ENCODE measurements around the gene TEX9.
"Not testable (repeated sequence)": the region's sequence is repeated elsewhere in the genome, so short reads cannot be mapped to it uniquely, and the experiment has no call there.

TEX9 gene

GRCh38 chr15:56367156-56367555 lies 1.9 kb downstream of the TEX9 start:
- no peak for DNase-seq

GRCh38 chr15:56369234-56369633 lies 4.0 kb downstream of the TEX9 start:
- no peak for DNase-seq

DNA sequence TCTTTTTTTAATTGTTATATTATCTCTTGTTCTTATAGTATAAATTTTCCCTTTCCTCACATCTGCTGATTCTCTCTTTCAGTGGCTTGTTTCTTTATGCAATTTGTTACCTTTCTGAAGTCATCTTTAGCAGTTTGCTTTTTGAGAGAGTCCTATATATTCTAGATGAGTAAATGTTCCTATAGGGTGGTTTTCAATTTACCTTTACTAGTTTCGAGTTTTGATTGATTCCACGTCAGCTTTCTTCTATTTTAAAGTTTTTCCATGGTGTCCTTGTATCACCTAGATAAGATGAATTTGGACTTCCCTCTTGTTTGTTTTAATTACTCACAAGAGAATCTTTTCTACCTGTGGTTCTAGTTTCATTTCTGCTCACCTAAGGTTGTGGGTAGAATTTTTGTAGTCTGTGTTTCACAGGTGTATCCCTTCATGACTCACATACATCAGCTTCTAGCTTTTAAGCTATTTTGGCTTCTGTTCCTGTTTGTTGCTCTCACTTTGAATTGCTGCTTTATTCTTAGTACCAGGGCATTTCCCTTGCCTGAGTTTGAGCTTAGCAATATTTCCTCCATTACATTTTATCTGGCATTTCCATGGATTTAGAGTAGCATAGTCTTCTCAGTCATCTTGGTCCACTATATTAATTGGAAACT lies 6.4 kb downstream of the TEX9 start:
- no peak for DNase-seq

GRCh38 chr15:56374693-56375092 lies 9.5 kb downstream of the TEX9 start:
- DNase-seq = not testable (repeated sequence)

GRCh38 chr15:56377822-56378221 lies 12.6 kb downstream of the TEX9 start:
- not testable (repeated sequence) for DNase-seq

DNA sequence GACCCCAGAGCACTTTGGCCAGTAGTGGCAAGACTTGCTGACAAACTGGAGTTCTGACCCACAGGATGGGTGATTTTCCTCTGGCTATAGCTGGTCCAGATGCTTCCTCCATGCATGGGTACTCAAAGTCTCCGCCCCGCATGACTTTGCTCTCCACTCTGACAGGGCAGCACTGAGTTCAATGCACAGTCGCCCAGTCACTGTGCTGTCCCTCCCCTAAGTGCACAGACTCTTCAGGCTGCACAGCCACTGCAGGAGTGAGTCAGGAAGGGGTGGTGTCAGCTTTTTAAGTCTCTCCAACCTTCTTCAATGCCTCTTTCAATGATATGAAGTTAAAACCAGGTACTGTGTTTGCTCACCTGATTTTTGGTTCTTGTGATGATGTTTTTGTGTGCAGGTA lies 17.8 kb downstream of the TEX9 start:
- DNase-seq = no peak

- DNase-seq = no peak
Observed at GRCh38 chr15:56385908-56386307, 20.7 kb downstream of the TEX9 start.

- DNase-seq = no peak
Observed at GRCh38 chr15:56390739-56391267, 25.6 kb downstream of the TEX9 start.

- no peak for DNase-seq
Observed at GRCh38 chr15:56393277-56393676, 28.1 kb downstream of the TEX9 start.

DNA sequence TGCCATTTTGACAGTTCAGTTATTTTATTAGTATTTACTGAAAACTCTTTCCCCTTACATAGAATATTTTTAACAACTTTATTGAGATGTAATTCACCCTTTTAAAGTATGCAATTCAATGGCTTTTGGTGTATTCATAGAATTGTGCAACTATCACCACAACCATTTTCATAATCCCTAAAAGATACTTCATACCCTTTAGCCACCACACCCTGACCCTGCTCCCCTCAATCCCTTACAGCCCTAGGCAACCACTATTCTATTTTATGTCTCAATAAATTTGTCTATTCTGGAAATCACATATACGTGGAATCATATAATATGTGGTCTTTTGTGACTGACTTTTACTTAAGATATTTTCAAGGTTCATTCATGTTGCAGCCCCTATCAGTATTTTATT lies 29.7 kb downstream of the TEX9 start:
- no peak for DNase-seq

GRCh38 chr15:56397325-56397724 lies 32.1 kb downstream of the TEX9 start:
- DNase-seq = not testable (repeated sequence)

DNA sequence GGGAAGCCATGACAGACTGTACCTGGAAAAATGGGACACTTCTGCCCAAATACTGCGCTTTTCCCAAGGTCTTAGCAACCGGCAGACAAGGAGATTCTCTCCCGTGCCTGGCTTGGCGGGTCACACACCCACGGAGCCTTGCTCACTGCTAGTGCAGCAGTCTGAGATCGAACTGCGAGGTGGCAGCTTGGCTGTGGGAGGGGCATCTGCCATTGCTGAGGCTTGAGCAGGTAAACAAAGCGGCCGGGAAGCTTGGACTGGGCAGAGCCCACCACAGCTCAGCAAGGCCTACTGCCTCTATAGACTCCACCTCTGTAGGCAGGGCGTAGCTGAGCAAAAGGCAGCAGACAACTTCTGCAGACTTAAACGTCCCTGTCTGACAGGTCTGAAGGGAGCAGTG lies 34.0 kb downstream of the TEX9 start:
- not testable (repeated sequence) for DNase-seq

- DNase-seq = no peak
Observed at GRCh38 chr15:56410721-56411120, 45.5 kb downstream of the TEX9 start.

DNA sequence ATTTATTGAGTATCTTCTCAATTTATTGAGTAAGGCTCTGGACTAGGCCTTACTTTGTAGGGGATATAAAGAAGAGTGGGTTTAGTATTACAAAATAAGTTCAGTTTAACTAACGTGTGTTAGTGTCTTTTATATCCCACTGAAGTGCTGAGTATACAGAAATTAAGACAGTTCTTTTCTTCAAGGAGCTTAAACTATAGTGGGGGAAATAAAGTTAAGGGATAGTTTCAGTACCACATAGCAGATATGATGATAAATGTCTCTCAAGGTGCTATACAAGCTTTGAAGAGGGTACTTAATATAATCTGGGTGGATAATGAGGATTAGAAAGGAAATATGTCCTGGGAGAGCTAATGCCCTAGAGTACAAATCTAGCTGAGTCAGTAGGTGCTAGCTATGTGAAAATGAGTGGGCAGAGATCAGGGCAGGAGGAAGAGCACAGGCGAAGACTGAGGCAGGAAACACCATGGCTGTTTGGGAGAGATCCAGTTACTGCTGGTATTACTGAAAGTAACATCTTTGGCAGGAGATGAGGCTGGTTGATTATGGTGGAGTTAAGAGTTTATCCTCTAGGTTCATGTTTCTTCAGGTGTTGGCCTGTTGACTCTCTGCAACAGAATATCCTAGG lies 46.0 kb downstream of the TEX9 start:
- no peak for DNase-seq

DNA sequence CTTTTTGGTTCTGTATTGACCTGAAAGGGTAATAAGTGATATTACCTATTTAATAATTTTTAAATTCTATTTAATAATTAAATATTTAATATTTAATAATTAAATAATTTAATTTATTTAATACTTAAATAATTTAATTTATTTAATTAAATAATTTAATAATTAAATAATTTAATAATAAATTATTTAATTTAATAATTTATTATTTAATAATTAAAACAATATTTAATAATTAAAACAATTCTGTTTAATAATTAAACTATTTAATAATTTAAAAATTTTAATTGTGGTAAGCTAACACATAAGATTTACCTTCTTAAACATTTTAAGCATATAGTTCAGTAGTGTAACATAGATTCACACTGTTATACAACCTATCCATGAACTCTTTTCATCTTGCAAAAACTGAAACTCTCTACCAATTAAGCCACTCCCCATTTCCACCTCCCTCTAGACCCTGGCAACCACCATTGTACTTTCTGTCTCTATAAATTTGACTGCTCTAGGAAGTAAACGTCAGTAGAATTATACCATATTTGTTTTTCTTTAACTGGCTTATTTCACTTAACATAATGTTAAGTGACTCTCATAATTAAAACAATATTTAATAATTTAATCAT lies 48.0 kb downstream of the TEX9 start:
- DNase-seq = not testable (repeated sequence)

DNA sequence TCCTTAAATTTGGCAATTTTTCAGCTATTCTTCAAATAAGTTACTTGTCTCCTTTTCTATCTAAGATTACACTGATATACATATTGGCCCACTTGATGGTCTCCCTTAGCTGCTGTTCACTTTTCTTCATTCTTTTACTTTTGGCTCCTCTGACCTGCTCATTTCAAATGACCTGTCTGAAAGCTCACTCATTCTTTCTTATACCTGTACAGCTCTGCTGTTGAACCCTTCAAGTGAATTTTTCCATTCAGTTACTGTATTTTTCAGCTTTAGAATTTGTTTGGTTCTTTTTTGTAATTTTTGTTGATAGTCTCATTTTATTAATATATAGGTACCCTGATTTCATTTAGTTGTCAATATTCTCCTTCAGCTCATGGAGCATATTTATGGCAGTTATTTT lies 60.0 kb downstream of the TEX9 start:
- no peak for DNase-seq

- DNase-seq = no peak
Observed at GRCh38 chr15:56425976-56426375, 60.8 kb downstream of the TEX9 start.

- DNase-seq = no peak
Observed at GRCh38 chr15:56428821-56429458, 63.7 kb downstream of the TEX9 start.

DNA sequence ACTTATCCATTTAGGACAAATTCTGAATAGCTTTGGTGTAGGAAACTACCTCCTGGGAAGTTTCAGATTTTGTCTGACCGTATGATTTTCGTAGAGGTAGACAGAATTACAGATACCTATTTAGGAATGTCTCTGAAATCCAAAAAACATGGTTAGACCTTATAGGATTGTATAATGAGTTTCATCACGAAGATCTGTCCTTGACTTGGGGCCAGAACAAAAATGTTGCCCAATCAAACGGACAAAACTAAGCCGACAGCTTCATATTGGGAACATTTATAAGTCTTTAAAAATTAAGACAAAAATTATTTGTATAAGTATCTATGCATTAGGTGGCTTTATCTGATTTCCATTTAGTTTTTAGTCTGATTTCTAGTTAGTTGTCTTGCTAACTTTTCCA lies 67.1 kb downstream of the TEX9 start:
- no peak for DNase-seq

- DNase-seq = no peak
Observed at GRCh38 chr15:56440214-56440770, 75.1 kb downstream of the TEX9 start.

DNA sequence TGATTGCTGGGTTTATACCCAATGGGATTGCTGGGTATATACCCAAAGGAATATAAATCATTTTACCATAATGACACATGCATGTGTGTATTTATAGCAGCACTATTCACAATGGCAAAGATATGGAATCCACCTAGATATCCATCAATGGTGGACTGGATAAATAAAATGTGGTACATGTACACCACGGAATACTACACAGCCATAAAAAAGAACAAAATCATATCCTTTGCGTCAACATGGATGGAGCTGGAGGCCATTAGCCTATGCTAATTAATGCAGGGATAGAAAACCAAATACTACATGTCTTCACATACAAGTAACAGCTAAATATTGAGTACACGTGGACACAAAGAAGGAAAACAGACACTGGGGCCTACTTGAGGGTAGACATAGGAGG lies 77.1 kb downstream of the TEX9 start:
- no peak for DNase-seq

GRCh38 chr15:56445746-56446145 lies 80.5 kb downstream of the TEX9 start:
- no peak for DNase-seq

GRCh38 chr15:56454836-56455235 lies 89.6 kb downstream of the TEX9 start:
- no peak for DNase-seq
